Muscle of back (tissue), 11 donors: ENCODE results near the gene PREX1. TPM values are rescaled to one million over a fixed set of nuclear protein-coding genes. Genes with fewer than 3 reads are reported as not detected.
A peak's percentile ranks its signal among the peaks of the same experiment; 100 is the strongest.

Experiments
- DNase-seq, 3 donors: peaks; one replicate each; pipeline versions ENCODE4 v3.0.0 to v3.0.0-alpha.2; 2013
- polyA plus RNA-seq, 10 donors: library from polyadenylated mRNA; unstranded; fragments of 120-200 nt; gene quantifications; one replicate each; pipeline ENCODE4 v1.2.1, GENCODE V29; 2013; ENCODE audit not compliant: insufficient read length in 10 of 10

PREX1 gene
- polyA plus RNA-seq, 10 donors: 18.4 to 26.9 (median 20.0) TPM

DNA sequence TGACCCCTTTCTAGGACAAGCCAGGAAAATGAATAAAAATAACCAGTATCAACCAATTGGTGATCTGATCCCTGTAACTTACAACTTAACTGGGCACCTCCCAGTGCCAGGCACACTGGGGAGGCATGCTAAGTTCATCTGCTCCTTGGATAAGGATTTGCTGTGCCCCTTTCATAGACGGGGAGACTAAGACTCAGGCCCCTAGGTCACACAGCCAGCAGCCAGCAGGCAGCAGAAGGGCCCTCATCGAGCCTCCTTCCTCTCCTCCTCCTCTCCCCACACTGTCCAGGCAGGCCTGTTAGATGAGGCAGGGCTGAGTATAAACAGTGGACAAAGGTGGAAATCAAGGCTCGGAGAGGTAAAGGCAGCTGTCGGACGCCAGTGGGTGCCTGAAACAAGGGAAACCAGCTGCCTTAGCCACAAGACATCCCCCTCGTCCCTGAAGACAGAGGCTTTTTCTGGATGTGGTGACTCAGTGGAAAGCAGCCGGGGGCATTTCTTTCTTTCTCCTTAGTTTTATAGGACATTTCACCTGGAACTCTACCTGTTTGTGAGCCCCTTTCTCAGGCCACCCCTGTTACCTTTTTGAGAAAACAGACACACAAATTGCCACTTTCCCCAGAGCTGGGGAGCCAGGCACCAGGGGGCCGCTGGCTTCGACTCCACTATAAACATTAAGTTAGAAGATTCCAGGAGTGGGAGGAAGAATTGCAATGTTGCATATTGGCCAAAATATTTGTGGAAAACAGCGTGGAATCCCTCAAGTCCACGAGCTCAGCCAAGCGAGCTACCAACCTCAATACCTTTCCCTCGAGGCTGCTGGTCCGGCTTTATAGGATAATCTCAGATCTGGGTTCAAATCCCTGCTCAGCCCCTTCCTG is 166.0 kb downstream of the PREX1 start:
- DNase-seq: no peak

DNA sequence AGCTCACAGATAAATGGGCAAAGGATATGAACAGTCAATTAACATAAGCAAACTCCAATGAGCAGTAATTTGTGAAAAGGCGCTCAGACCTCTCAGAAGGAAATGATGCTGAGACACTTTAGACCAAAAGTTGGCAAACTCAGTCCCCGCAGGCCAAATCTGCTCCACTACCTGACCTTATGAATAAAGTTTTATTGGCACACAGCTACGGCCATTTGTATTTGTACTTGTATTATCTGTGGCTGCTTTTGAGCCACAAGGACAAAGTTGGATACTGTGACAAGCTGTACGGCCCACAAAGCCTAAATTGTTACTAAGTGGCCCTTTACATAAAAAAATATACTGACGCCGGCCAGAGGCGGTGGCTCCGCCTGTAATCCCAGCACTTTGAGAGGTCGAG is 167.0 kb downstream of the PREX1 start:
- no peak for DNase-seq

DNA sequence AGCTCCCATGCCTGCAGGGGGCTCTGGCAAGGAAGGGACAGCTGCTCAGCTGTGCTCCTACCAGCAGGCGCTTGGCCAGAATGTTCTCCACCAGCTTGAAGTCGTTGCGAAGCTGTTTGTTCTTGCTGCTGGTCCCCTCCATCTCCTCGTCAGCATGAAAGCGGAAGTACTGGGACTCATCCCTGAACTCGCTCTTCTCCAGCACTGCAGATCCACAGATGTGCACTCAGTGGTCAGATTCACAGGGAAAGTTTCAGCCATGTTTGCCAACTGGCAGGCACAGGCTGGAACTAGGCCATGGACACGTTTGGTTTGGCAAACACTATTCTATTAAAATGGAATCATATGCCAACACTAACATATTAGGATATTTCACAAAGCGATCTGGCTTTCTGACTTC is 167.9 kb downstream of the PREX1 start:
- peak in 1 of 3 donors; percentile 48 for DNase-seq

DNA sequence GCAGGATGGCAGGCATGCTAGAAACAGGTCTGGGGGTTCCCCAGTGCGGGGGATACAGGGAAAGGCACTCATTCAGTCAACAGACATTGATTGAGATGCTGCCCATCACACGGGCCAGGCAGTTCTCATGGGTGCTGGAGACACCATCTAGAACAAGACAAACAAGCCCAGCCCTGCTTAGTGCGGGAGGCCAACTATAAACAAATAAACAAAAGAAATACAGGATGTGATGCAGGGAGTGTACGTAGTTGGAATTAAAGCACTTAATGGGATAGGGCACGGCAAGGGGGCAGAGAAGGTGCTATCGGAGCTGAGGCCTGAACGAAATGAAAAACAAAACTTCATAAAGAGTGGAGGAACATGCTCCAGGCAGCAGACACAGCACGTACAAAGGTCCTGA is 169.3 kb downstream of the PREX1 start:
- DNase-seq: peak in 1 of 3 donors; percentile 11

DNA sequence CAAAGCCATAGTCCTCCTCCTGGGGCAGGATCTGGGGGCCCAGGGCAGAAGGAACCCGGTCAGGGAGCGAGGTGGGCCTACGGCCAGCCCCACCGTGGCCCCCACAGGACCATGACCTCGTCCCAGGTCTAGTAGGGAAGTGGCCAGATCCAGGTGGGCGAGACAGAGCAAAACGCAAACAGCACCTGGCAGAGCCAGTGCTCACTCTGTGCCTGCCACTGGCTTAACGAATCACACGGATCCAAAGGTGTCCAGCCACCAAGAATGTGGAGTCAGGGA is 169.7 kb downstream of the PREX1 start:
- DNase-seq: no peak

DNA sequence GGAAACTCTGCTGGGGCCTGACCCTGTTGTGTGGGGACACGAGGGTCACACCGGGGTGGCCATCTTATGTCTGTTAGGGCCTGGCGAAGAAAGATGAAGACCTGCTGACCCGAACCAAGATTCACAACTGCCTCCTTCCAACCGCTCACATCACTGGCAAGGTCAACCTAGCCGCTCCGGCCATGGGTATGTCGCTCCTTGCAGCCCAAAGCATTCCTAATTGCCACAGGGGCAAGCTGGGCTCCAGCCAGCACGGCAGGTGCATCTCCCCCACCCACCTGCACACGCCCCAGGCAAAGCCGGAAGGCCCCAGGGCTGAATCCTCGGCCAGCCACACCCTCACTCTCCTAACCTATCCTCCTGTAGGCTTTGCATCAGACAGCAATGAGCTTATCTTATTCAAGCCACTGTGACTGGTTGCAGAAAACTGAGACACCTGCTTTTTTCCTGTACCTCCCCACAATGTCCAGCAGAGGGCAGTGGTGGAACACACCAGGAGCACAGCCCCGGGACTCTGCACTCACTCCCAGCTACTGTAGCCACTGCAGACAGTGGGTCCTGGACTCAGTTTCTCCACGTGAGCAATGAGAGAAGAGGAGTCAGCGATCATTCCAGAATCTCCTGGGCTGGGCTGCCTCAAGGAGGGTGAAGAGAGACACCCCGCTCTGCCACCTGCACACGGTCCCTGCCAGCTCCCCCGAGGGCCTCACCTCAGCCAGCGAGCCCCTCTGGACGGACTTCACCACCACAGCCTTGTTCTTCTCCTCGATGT is 170.2 kb downstream of the PREX1 start:
- DNase-seq: peak; percentile 82 to 88 (median 87)

DNA sequence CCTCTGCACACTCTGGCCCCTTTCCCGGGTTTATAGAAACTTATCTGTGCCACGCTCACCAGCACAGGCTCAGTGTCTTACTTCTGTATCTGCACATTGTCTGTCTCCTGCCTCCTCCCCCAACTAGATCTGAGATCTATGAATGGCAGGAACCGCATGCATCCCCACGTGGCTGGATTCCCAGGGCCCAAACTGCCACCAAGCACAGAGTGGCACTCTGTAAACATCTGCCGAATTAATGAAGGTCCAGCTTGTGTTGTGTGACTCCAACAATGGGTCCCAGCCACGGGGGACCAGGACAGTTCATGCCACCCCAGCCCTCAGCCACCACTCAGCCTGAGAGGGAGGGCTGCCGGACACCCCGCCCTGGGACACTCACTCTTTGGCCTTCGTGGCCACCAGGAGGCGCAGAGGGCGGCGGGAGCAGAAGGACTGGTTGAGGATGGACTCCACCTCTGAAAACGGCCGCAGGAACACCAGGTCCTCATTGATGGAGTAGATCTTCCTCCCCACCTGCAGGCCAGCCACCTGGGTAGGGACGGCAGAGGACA is 171.1 kb downstream of the PREX1 start:
- no peak for DNase-seq

DNA sequence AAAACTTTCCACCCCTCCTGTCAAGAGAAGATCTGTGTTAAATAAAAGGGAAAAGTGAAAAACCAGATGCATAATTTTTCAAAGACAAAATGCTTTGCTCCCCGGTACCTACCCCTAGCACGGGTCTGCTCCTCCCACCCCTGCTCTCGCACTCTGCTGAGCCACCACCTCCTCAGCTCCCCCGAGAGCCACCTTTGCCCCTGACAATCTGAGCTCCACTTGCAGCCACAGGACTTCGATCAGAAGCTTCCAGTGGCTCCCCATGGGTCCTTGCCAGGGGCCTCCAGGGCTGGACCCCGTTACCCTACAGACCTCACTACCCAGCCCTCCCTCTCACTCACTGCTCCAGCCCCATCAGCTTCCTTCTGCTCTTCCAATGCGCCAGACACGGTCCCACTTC is 171.7 kb downstream of the PREX1 start:
- DNase-seq: no peak

DNA sequence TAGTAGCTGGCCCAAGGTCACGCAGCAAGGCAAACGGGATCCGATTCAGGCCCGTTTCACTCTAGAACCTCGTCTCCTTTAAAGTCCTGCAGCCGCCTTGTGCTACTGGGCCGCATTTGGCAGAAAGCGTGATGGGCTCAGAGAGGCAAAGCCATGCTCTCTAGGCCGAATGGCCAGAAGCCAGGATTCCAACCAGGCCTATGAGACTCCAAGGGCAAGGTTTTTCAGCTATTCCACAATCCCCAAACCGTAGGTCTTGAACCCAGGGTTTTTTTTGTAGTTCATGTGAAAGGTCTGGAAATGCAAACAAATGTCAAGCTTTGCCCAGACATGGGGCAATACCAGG is 174.1 kb downstream of the PREX1 start:
- no peak for DNase-seq

DNA sequence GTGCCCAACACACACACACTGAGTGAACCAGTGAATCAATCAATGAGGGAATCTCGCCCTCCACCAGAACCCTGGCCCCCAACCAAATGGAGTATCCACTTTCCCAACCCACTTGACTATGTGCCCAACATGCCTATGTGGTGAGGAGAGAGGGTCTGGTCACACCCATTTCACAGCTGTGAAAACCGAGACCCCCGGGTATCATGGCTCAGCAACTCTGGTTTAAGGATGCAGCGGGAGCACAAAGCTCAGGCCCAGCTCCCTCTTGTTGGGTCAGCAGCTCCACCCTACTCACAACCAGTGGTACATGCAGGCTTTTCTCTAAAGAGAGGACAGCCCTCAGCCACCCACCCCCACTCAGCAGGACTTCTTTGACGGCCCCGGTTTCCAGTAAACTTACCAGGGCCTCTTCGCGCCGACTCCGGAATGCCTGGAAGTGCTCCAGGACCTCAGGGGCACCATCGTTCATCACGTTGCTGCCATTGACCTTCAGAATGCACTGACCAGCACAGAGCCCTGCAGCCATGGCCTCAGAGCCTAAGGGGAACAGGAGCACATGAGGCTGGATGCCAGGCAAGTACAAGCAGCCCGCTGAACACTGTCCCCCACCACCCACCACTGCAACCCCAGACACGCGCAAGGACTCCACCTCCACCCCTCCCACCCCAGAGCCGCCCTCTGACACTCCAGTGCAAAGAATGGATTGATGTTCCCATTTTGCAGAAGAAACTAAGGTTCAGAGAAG is 174.7 kb downstream of the PREX1 start:
- no peak for DNase-seq

DNA sequence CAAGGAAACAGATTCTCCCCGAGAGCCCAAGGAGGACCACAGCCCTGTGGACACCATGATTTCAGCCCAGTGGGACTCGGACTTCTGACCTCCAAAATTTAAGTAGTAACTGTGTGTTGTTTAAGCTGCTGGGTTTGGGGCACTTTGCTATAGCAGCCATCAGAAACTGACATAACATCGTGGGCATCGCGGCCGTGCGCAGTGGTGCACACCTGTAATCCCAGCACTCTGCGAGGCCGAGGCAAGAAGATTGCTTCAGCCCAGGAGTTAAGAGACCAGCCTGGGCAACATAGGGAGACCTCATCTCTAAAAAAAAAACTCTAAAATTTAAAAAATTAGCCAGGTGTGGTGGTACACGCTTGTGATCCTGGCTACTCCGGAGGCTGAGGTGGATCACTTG is 175.8 kb downstream of the PREX1 start:
- no peak for DNase-seq

DNA sequence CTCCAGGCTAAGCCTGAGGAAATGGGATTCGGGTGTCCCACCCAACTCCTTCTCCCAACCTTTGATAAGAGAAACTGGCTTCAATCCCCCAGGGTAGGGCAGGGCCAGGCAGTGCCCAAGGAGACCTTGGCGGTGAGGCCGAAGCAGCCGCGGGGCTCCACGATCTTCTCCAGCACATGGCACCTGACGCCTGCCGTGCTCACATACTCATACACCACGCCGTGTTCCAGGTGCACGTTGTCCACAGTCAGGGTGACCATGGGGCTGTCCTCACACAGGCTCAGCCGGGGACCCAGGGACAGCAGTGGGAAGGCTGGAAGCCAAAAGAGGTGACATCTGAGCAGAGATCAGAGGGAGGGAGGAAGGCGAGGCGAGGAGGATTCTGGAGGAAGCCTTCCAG is 176.5 kb downstream of the PREX1 start:
- no peak for DNase-seq

DNA sequence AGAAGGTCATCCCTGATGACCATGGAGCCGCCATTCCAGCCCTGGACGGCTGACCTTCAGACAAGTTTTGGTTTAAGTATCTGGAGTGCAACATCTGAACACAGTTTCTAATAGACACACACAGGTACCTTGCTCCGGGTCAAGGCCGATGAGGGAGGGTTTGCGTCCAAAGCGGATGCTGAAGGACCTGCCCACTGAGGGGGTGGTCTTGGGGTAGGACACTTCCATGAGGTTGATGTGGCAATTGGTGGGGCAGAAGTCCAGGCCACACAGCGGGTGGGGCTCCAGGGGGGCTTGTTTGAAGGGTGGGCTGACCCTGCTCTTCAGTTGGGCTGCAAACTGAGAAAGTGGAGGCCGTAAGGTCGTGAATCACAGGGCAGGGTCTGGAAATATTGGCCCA is 177.9 kb downstream of the PREX1 start:
- DNase-seq: no peak

DNA sequence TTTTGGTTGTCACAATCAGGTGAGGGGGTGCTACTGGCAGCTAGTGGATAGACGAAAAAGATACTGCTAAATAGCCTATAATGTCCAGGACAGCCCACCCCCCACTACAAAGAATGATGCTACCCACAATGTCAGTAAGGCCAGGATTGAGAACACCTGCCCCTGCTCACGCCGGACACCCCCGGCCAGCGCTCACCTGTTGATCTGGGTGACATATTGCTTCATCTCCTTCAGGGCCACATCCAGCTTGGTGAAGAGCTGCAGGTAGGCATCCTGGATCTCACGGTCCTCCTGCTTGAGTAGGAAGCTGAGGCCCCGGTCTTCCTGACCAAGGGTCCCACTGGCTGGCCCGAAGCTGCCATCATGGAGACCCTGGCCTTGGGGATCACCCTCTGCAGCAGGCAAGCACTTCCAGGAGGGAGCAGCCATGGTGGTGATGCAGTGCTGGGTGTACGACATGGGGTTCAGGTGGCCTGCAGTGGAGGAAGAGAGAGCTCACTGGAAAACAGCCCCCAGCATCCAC is 178.6 kb downstream of the PREX1 start:
- DNase-seq: no peak

DNA sequence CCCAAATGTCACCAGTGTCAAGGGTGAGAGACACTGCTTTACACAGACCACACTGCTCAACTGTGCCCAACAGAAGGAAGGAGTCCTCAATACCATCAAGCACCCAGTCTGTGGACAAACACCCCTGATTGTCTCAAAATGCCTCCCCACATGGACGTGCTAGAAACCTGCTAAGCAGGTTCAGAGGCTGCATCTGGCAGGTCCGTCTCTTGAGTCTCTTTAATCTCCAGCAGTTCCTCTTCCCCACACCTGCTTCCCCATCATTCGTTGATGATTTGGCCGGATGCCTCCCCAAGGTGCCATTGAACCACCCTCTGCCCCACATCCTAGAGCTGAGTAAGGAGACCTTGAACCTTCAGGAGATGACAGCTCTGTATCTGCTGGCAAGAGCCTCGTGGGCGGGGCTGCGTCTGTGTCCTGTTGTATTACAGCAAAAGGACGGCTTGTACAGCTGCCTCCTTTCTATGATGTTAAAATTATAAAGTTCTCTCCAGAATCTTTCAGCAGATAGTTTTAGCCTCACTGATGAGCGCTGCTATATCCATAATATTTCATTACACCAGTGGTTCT is 179.2 kb downstream of the PREX1 start:
- no peak for DNase-seq

DNA sequence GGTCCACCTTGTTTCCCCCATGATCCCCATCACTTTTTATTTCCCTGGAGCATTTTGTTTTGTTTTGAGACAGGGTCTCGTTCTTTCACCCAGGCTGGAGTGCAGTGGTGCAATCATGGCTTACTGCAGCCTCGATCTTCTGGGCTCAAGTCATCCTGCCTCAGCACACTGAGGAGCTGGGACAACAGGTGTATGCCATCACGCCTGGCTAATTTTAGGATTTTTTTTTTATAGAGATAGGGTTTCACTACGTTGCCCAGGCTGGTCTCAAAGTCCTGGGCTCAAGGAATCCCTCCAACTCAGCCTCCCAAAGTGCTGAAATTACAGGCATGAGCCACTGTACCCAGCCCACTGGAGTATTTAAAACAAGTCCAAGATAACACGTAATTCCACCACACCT is 179.9 kb downstream of the PREX1 start:
- no peak for DNase-seq

DNA sequence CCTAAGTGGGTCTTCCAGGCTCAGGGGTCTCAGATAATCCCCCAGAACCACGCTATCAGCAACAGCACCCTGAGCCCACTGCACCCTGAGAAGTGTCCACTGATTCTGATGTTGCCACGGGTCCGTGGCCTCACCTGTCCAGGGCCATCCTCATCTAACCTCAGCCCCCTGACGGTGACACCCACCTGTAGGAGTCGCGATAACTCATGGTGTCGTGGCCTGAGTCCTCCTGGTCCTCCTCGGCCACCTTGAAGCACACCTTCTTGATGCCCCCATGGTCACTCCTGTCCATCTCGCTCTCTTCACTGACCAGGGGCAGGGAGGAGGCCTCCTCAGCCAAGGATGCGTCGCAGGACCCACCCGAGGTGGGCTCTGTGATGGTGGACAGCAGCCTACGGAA is 182.1 kb downstream of the PREX1 start:
- DNase-seq: no peak

DNA sequence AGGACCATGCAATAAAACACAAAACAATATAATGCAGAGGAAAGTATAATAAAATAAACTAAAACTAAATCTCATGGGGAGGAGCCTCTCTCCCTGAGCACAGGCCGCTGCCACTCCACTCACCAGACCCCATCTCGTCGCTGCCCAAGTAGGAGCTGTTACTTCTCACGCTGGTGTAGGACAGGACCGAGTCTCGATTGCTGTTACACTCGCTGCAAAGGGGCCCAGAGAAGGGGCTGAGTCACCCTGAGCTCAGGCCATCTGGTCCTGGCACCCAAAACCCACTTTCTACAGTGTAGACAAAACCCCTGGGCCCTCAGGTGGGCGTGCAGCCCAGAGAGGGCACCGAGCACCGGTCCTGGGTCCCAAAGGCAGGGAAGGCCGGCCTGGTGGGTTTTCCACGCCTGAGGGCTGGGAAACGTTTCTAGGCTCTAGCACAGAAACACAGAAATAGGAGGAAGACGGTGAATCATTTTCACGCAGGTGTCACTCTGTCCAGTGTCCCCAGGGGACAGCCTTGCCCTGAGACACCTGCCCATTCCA is 183.4 kb downstream of the PREX1 start:
- DNase-seq: no peak

DNA sequence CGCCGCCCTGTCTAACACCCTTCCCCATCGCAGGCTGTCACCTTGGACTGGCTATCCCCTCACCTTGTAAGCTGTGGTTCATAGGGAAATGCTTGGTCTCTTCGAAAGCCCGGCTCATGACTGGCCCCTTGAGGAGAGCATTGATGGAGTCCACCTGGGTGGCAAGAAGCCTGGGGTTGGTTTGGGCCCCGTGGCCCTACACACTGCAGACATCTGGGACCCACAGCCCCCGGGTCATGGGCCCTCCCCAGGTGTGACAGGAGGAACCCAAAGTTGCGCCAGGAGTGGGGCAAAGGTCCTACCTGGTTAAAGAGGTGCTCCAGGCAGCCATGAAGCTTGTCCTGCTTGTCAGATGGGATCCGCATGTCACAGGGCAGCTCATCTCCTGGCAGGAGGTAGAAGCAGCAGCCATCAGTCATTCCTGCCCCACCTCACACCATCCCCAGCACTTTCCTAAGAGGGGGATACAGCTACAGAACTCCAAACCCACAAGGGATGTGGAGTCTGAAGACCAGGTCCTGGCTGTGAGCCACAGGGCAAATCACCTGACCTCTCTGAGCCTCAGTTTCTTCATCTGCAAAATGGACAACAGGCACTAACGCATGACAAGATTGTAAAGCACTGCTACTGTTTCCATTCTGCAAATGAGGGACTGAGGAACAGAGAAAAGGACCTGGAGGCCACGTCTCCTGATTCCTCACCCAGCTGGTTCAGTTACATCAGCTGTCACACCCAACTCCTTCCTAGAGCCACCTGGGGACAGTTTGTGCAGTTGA is 185.5 kb downstream of the PREX1 start:
- DNase-seq: no peak

DNA sequence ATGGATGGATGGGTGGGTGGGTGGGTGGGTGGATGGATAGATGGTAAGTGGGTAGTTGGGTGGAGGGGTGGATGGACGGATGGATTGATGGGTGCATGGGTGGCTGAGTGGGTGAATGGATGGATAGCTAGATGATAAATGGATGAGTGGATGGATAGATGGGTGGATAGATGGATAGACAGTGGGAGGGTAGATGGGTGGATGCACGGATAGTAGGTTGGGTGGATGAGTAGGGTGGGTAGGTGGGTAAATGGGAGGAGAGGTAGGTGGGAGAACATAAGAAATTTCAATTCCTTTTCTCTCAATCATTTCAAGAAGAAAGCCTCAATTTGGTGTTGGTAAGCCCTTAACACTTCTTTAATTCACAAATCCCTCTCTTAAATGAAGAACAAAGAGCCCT is 186.9 kb downstream of the PREX1 start:
- DNase-seq: no peak

DNA sequence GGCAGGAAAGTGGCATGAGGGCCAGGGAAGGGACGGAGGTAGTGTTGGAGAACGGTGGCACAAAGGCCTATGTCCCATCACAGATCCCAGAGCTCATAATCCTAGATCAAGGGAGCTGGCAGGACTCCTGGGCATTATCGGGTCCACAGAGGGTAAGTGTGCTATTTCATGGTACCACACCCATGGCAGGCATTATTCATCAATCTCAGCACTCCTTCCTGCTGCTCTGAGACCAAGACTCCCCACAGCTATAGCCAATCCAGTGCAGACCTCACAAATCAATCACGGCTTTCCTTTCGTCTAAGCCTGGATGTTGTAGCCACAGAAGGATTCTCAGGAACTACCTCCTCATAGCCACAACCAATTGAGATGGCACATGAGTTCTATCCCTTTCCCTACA is 187.9 kb downstream of the PREX1 start:
- DNase-seq: no peak
